HG02852 (cell line): ENCODE data around the gene RBBP8NL.
"Not testable (repeated sequence)": the region's sequence is repeated elsewhere in the genome, so short reads cannot be mapped to it uniquely, and the experiment has no call there.

Experiments used
- ATAC-seq: cut with Tn5 transposase; IDR thresholded peaks from one replicate; pipeline ENCODE4 v1.9.1; 2021; ENCODE audit warnings: mild to moderate bottlenecking, moderate library complexity; ENCODE audit not compliant: unreplicated experiment

RBBP8NL gene

DNA sequence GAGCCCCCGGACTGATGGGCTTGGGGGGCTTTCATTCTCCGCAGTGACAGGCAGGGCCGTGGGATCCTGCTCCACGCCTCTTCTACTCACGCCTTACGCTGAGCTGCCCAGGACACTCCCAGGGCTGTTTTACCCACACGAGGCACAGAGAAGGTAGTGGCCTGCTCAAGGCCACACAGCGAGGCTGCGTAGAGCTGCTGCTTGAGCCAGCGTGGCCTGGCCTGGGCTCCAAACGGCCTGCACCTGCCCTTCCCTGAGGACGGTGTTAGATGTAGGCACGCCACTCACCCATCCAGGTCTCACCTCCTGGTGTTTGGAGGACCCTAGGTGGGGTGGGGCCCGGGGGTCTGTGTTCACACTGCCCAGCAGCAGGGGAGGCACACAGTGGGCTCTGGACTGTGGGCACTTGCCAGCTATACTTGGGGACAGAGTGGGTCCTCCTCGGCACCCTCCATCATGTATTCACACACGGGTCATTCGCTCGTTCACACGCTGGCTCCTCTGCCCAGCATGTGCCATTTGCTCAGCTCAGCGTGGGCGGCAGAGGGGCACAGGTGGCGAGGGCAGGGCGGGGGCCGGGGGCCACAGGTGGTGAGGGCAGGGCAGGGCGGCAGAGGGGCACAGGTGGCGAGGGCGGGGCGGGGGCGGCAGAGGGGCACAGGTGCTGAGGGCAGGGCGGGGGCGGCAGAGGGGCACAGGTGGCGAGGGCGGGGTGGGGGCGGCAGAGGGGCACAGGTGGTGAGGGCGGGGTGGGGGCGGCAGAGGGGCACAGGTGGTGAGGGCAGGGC is 18.4 kb upstream of the RBBP8NL start:
- ATAC-seq: no peak

DNA sequence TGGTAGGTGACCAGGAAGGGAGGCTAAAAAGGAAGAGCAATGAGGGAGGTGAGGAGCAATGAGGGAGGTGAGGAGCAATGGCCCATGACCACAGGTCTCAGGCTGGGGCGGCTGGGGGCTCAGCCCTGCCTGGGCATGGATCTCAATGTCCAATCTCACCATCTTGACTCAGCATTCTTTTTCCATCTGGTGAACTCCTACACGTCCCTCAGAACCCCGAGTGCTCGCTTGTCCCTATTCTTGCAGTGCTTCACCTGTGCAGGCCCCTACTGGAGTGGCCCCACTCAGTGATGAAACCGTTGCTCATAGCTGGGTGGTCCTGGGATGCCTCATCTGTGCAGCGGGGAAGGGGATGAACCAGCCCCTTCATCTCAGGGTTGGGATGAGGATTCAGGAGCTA is 16.9 kb upstream of the RBBP8NL start:
- ATAC-seq: no peak

DNA sequence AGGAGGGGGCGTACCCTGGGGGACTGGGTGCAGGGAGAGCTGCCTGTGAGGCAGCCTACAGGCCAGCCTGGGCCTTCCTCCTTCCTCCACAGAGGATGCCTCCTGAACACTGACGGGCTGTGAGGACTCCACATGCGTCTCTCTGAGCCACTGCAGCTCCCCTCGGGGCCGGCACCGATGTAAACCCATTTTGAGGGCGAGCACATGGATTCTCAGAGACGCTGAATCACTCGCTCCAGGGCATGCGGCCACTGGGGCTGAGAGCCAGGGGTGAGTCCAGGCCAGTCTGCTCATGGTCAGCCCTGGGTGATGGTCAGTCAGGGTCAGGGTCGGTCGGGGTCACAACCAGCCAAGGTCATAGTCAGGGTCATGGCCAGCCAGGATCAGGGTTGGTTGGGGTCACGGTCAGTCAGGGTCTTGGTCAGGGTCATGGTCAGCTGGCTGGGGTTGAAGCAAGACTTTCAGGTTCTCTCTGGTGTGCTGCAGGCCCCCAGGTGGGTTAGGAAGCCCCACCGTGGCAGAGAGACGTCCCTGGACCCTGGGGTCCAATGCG is 14.7 kb upstream of the RBBP8NL start:
- no peak for ATAC-seq

DNA sequence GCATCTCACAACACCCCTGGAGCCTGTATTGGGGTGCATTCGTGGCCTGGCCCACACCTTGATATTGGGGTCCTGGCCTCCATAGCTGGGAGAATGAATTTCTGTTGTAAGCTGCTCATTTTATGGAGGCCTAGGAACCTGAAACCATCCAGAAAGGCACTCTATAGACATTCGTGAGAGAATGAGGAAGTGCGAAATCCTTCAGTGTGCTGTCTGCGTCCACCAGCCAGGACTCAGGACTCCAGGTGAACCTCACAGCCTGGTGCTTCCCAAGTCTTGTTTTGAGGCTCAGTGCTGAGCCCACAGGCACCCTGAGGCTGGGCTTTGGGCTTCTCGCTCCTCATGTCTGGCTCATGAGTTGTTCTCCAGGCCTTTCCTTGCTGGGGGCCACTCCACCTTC is 11.9 kb upstream of the RBBP8NL start:
- no peak for ATAC-seq

DNA sequence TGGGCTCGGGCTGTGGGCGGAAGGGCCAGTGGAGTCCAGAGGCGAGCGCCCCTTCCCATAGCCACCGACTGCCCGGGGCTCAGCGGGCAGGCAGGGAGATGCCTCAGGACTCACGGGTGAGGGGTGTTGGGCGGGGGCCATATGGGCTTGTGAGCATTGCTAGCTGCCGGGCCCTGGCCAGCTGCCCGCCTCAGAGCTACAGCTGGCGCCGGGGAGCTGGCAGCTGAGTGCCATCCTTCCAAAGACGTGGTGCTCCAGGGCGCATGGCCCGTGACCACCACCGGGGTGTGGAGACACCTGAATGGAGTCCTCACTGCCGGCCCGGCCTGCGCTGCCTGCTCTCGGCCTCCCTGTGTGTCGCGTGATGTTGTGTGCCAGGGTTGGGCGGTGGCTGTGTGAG is 10.6 kb upstream of the RBBP8NL start:
- no peak for ATAC-seq

DNA sequence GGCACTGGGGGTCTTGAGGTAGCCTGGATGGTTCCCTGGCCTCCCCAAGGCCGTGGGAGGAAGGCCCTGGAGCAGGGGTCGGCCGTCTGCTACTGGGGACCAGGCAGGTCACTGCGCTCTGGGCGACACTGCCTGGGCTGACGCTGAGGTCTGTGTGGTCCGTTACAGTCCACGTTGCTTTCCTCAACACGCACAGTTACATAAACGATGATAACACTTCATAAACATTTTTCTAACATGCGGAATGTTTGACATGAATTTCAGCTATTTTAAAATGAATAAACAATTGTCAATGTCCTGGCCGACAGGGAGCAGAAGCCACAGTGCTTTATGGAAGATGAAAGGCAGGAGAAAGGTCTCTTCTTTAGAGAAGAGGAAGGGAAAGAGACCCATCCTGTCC is 10.2 kb upstream of the RBBP8NL start:
- no peak for ATAC-seq

DNA sequence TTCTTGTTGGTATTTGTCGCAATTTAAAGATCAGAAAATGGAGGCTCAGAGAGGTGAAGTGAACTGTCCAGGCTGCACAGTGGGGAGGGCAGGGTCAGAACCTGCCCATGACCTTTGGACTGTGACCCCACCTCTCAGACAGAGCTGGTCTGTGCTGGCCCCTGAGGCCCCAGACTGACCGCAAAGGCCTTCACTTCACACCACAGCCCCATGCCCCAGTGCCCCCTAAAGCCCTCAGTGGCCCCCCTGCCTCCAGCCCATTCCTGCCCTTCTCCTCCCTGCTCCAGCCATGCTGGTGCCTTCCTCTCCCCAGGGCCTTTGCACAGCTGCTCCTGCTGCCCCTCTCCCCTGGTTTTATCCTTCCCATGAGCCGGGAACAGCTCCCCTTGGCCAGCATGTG is 9.4 kb upstream of the RBBP8NL start:
- no peak for ATAC-seq

DNA sequence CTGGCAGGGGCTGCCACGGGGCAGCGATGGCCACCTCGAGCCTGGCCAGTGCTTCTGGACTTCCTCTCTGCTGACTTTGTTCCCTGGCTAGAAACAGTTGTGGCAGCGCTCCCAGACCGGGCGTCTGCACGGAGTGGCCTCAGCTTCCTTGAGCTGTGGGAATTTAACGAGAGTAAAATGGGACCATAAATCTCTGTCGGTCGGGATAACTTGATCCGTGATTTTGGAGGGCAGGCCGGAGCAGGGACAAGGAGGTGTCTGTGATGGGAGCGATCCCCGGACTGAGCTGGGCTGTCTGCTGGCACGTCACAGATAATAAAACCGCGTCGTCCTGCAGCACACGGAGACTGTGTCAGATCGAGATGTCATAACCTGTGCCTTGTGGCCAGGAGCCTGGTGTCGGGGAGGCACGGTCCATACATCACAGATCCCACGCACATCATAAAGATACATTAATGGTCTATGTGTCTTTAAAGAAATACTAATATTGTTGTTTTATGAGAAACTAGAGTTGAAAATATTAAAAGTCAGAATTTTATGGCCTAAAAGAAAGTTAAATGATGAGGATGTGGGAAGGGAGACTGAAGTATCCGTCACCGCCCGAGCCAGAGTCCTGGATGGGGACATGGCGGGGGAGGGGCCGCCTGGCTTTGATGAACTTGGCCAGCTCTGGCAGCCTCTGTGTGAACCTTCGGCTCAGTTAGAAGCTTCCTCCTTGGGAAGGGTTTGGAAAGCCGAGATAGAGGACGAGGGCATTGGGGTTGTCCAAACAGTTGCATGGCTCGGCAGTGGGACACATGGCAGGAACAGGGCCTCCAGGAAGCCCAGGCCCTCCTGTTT is 6.5 kb upstream of the RBBP8NL start:
- ATAC-seq: no peak

DNA sequence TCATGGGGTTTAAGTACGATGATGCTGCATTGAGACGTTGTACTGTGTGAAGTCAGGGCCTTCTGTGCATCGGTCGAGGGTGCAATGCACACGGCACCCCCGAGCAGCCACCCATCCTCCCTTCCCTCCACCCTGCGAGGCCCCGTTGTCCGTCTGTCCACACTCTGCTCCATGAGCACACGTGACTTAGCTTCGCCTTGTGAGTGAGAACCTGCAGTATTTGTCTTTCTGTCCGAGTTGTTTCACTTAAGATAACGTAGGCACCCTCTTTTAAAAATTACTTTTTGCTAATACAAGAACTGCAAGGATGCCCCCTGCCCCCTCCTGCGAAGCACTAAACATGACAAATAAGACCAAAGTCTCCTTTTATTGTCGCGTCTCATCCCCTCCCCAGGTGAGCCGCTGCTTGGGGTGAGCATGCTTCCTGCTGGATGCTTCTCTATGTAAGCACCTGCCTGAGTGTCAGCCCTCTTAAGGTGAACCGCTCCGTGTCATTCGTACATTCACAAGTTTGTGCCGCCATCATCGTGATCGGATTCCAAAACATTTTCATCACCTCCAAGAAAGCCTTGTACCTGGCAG is 3.6 kb upstream of the RBBP8NL start:
- no peak for ATAC-seq

DNA sequence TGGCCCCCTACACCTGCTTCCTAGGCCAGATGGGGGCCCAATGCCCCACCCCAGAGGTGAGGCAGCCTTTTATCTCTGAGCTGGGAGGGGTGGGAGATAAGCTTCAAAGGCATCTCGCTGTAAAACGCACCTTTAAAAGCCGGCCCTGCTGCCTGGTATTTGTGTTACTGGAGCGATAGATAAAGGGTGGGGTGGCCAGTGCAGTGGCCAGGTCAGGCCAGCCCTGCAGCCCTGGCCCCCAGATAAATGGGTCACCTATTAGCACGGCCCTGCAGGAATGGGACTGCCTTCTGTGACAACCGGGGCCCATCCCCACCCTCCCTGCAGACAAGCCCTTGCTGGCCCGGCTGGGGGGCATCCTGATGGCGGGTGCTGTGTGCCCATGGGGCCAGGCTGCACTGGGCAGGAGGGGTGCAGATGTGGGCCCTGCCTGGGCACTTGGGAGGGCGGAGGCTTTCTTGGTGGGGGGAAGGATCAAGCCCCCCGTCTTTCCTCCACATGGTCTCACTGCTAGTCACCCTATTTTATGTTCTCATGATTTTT is 3.0 kb upstream of the RBBP8NL start:
- no peak for ATAC-seq

DNA sequence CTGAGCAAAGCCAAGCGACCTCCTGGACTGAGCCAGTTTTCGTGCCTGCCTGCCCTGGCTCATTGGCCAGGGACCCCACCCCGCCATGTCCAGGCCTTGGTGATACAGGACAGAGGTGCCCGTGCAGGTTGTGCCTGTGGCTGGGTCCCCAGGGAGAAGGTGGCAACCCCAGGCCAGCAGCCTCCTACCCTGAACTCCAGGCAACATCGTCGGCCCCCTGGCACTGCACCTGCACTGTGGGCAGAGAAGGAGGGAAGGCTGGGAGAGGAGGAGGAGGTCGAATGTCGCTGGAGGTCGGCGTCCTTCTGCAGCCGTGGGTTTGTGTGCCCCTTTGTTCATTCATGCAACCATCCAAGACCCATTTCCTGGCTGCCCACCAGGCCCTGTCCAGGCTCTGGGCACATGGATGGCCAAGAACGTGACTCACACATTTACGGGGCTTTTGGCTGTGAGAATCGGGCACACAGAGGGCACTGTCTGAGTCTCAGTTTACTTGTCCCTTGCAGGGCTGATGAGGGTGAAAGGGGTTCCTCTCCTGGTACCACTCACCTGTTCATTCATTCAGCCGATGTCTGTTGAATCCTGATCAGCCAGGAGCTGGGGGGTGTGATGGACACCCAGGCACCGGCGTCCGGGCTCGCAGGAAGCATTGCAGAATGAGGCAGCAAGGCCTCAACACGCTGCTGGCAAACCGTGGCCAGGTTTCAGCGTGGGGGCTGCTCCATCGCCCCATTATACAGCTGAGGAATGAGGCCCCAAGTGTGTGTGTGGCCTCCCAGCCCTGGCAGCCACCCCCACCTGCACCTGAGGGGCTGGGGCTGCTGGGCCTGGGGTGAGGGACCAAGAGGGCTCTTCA is 2.3 kb upstream of the RBBP8NL start:
- ATAC-seq: no peak

DNA sequence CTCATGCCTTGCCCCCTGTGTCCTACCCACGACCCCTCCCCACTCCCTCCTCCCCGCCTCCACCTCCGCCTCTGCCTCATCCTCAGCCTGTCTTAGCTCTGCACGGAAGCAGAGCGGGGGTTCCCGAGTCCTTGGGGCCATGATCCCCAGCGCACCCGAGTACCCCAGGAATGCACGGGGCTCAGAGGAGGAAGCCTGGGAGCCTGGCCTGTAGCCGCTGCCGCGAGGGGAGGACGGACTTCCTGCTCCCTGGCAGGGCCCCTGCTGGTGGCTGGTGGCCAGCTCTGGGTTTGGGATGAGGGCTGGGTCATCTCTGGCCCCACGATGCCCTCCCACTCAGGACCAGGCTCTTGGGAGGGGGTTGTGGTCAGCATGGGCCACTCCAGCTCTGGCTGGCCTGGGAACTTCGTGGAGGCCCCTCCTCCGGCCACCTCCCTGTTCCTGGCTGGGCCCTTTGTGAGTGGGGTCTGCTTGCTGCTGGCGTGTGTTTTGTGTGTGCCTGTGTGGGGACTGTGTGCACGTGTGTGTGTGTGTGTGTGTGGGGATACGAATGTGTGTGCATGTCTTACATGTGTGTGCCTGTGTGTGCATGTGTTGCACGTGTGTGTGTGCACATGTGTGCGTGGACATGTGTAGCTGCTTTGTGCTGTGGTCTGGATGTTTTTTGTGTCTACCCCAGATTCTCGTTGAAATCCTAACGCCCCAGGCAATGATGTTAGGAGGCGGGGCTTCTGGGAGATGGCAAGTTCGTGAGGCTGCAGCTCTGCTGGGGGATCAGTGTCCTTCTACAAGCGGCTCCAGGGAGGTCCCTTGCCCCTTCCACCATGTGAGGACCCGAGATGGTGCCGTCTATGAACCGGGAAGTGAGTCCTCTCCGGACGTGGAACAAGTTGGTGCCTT is 1.3 kb upstream of the RBBP8NL start:
- ATAC-seq: no peak

DNA sequence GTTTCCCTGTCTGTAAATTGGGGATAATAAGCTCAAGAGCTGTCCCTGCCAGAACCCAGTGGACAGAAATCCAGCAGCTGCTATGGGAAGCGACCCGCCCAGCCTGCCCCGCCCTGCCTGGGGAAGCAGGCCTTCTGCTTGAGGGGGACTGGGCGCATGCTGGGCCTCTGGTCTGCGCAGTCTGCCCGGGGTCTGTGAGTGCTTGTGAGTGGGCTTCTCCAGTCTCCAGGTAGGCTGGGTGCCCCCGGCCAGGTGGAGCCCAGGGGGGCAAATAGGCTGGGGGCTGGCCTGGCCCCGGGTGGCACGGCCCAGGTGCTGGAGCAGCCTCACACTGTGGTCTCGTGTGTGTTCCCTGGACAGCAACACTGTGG is 648 bp upstream of the RBBP8NL start:
- ATAC-seq: no peak

DNA sequence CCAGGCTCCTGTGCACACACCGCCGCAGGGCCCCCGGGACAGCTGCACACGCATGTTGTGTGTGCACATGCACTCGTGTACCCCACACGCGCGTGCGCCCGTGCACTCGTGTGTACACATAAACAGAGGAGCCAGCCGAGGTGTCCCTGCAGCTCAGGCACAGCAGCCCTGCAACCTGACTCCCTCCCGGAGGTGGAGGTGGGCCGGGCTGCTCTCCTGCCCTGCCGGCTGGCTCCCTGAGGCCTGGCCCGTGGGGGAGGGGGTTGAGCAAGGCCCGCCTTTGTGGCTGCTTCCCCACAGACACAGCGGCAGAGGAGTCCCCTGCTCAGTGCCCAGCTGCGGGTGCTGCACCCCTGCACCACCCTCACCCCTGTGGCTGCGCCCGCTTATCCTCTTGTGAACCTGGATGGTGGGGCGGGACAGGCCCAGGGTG is 624 bp downstream of the RBBP8NL start:
- ATAC-seq: no peak

DNA sequence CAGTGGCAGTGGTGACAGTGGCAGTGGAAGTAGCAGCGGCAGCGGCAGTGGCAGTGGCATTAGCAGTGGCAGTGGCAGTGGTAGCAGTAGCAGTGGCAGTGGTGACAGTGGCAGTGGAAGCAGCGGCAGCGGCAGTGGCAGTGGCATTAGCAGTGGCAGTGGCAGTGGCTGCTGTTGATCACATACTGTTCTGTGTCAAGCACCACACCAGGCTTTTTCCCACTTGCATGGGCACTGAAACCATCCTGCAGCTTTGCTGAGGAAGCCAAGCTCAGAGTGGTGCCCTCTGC is 1.3 kb downstream of the RBBP8NL start:
- ATAC-seq: not testable (repeated sequence)

DNA sequence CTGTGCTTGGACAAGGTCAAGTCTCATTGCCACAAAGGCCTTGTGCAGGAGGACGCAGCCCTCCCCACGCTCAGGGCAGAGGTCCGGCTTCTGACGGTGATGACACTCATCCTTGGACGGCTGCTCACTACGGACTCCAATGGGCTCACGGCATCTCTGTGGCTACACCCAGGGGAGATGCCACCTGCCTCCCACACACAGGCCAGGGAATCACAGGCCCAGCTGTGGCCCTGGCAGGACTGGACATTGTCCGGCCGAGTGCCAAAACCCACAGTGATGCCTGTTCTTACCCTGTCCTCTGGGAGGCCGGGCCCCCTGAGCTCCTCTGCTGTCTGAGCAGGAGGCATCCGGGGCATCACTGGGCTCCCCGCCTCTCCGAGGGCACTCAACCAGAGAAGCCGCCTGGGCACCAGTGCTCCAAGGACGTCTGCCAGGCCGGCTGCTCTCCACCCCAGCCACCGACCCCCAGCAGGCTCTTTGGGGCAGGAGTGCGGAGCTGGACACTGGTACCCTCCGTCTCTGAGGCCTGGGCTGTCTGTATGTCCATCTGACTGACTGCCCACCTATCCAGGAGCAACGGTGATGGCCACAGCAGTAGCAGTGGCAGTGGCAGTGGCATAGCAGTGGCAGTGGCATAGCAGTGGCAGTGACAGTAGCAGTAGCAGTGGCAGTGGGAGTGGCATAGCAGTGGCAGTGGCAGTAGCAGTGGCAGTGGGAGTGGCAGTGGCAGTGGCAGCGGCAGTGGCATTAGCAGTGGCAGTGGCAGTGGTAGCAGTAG is 1.9 kb downstream of the RBBP8NL start:
- ATAC-seq: no peak

DNA sequence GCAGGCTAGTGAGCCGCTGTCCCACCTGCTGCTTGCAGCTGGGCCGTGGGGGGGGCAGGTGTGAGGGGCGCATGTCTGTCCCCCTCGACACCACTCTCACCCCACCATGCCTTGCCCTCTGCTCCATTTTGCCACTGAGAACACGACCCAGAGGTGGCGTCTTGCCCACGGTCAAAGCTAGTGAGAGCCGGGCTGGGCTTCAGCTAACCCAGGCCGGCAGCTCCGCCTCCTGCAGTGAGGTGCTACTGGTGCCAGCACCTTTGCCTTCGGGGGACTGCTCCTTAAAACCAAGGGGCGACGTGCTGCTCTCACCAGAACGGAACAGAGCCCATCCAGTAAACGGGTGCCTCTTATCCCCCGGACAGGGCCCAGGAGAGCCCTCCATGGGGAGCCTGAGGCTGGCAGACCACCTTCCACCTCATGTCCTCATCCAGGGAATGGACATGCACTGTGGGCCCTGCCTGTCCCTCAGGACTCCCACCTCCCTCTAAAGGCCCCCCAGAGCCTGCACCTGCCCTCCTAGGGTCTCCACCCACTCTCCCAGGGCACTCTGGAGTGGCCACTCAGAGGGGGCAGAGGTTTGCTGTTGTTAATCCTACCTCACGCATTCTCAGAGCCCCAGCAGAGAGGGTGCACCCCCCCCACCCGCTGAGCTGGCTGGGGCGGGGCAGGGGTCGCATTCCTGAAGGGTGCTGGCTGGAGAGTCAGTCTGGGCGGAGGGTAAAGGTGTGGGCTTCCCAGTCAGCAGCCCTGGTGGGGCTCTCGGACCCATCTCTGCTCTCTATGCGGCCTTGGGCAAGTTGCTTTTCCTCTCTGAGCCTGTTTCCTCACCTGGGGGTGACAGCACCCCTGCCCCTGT is 2.9 kb downstream of the RBBP8NL start:
- ATAC-seq: no peak

DNA sequence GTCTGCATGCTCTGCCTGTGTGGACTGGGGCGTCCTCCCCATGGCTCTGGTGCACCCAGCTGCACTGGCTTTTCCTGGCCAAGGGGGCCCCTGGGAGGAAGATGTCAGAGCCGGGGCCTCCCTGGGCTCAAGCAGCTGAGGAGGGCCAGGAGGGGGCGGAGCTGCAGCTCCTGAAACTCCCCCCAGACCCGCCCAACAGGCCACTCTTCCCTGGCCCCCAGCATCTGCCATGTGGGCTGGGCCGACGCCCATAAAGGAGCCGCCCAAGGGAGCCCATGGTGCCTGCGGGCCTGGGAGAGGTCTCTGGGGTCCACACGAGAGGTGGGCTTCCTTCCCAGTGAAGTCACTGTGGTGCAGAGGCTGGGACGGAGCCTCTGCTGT is 4.0 kb downstream of the RBBP8NL start:
- ATAC-seq: no peak
